ENCODE data around the gene SKA2.
A peak's percentile ranks its signal among the peaks of the same experiment; 100 is the strongest.
"Not testable (repeated sequence)": the region's sequence is repeated elsewhere in the genome, so short reads cannot be mapped to it uniquely, and the experiment has no call there.

Gene SKA2, protein sequence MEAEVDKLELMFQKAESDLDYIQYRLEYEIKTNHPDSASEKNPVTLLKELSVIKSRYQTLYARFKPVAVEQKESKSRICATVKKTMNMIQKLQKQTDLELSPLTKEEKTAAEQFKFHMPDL

DNA sequence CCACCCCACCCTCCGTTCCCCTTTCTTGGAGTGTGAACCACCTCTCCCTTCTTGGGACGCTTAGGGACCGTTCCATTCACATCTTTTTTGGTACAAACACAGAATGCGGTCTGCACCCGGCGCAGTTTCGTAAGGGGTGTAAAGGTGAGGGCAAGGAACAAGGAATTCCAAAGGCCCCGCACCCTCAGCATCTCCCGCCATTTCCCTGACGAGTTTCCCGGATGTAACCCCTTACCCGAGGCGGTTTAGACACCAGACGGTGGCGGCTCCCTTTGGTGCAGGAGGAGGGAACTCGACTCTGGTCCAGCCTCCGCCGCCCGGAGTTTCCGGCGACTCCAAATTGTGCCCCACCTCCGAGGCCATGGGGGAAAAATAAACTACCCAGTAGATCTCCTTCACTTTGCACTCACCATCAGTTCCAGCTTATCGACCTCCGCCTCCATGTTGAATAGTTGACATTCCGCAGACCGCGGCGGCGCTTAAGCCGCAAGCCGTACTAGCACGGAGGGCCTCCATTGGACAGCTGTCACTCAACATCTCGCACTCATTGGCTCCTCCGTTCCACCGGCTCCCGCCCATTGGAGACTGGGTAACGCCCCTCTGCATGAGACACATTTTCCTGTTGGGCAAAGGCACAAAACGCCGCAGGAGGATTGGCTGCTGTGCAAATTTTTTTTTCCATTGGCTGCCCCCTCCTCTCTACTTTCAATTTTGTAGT is at the start of gene SKA2:
TSS of gene SKA2 (minus strand) at position 466 of the 718 bp plus-strand sequence. CDS start at position 443, 23 bp downstream.
- DNase-seq = peak; percentile 89

DNA sequence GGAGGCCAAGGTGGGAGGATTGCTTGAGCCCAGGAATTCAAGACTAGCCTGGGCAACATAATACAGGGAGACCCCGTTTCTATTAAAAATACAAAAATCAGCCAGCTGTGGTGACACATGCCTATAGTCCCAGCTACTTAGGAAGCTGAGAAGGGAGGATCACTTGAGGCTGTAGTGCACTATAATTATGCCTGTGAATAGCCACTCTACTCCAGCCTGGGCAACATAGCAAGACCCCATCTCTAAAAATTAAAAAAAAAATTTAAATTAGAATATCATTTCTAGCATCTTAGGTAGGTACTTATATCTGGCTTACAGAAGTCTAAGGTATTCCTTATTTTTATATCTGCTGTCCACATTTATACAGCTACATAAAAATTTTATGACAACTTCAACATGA is 47.3 kb upstream of the SKA2 start:
- DNase-seq = no peak

DNA sequence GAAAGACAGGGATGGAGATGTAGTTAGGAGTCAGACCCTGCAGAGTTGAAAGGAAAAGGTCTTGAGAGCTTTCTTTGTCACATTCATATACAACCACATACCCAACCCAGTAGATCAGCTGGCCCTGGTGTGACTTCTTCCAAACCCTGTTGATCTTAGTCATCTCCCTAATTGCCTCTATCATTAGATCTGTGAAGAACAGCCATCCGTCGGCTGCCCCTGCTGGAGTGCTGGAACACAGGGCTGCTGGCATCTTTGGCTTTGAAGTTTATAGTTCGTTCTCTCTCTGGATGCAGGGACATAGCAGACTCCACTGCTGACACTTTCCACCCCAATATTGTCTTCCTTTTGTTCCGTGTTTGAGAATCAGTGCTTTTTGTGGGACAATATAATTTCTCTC is 44.4 kb upstream of the SKA2 start:
- no peak for DNase-seq

DNA sequence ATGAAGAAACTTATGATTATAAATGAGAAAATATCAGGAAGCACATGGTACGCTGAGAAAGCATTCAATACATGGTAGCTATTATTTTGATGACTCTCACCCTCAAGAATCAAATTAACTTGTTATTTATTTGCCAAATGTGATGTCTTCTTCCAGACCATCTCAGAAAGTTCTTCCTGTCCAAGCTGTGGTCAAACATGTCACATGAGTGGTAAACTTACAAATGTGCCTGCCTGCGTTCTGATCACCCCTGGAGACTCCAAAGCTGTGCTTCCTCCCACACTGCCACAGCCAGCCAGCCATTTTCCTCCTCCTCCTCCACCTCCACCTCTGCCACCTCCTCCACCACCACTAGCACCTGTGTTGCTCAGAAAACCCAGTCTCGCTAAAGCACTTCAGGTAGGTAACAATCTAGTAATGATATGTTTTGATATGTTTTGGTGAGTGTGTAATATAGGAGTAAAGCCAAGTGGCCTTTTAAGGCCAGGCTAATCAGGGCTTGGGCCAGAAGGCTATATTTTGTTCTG is 38.4 kb upstream of the SKA2 start:
- DNase-seq = no peak

DNA sequence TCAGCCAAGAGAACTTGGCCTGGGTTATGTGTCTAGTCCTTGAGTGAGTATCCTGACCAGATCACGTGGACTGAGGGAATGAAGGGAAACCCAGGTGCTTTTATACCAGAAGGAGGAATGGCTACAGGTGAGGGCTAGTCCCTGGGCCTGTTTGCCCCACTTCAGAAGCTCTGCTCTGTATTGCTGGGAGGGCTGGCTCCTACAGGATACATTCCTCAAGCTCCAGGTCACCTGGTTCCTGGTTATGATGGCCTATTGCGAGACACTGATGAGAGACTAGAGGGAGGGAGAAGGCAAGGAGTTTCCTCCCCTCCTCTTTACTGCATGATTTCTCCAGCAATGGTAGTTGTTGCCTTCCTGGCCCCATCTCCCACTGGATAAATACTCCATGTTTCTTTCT is 35.8 kb upstream of the SKA2 start:
- DNase-seq = no peak

DNA sequence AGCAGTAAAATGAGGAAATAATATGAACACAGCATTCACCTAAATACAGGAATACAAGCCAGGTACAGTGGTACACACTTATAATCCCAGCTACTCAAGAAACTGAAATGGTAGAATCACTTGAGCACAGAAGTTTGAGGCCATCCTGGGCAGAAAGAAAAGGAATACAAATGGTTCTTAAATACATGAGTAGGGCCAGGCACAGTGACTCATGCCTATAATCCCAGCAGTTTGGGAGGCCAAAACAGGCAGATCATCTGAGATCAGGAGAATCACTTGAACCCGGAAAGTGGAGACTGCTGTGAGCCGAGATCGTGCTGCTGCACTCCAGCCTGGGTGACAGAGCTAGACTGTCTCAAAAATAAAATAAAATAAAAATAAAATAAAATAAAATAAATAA is 31.9 kb upstream of the SKA2 start:
- DNase-seq = no peak

DNA sequence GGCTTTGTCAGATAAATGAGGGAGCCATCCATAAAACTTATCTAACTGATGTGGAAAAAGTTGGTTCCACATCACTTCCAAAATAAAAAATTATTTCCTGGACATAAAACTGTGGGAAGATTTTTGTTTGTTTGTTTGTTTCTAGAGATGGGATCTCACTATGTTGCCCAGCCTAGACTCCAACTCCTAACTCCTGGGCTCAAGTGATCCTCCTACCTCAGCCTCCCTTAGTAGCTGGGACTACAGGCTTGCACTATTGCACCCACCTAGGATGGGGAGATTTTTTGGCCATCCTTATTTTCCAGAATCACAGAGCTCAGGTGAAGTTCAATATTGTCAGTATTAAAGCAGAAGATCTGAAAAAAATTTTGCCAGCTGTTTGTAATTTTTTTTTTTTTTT is 31.0 kb upstream of the SKA2 start:
- DNase-seq = no peak

DNA sequence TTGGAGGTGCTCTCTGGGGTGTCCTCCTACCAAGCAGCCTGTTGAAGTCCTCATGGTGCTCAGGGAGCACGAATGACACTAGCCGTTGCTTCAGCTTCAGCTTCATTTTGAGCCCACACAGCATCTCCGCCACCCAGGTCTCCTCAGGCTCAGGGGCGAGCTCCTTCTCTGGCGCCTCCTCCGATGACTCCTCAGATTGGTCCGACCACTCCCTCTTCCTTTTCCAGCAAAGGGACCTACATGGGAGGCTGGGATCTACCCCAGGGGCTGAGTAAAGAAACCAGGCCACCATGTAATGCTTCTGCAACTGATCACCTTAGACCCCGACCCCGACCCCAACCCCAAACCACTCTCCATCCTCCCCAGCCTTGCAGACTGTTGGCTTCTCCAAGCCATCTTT is 26.5 kb upstream of the SKA2 start:
- DNase-seq = no peak

DNA sequence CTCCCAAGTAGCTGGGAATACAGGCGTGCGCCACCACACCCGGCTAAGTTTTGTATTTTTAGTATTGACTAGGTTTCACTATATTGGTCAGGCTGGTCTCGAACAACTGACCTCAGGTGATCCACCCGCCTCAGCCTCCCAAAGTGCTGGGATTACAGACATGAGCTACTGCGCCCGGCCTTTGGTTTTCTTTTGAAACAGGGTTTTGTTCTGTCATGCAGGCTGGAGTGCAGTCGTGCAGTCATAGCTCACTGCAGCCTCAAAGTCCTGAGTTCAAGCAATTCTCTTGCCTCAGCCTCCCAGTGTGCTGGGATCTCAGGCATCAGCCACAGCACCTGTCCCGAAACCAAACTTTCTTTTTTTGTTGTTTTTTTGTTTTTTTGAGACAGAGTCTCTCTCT is 25.6 kb upstream of the SKA2 start:
- DNase-seq = no peak

DNA sequence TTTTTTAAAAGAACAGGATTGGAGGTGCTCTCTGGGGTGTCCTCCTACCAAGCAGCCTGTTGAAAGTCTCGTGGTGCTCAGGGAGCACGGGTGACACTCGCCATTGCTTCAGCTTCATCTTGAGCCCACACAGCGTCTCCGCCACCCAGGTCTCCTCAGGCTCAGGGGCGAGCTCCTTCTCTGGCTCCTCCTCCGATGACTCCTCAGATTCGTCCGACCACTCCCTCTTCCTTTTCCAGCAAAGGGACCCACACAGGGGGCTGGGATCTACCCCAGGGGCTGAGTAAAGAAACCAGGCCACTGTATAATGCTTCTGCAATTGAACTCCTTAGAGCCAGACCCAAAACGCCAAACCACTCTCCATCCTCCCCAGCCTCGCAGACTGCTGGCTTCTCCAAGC is 24.6 kb upstream of the SKA2 start:
- not testable (repeated sequence) for DNase-seq

DNA sequence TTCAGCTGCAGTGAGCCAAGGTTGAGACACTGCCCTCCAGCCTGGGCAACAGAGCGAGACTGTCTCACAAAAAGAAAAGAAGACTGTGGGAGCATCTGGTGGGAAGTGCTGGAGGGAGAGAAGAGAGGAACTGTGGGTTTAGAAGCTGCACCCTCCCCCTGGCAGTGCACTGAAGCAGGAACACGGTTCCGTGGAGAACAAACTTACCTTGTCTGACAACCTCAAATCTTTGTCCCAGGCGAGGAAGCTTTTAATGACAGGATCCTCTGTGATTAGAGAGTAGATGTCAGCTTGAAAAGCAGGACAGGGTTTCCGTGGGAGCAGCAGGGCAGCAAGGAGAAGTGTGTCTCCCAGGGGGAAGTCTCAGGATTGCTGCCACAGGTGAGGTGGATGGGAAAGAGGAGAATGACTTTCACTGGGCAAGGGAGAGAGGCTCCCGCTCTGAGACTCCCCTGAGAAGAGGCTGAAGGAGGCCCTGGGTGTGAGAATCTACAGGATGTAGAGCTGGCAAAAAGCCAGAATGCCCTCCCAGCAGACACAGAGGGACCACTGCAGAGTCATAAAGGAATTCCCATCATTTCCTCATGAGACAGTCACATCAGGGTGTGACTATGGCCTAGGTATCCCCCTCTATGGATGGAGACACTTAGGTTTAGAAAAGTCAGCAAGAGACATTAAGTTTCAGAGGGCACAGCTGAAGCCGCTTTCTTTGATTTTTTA is 23.4 kb upstream of the SKA2 start:
- no peak for DNase-seq

DNA sequence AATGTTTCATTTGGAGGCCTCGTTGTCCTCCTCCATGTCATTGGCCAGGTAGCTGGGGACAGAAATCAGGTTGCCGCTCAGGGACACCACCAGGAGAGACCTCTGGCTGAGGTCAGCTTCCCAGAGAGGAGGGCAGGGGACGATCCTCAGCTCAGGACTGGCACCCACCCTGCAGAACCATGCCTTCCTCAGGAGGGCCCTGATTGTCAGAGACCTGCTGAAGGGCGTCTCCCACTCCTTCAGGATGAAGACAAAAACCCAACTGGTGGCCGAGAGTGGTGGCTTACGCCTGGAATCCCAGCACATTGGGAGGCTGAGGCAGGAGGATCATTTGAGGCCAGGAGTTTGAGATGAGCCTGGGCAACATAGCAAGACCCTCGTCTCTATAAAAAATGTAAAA is 20.1 kb upstream of the SKA2 start:
- DNase-seq = no peak

DNA sequence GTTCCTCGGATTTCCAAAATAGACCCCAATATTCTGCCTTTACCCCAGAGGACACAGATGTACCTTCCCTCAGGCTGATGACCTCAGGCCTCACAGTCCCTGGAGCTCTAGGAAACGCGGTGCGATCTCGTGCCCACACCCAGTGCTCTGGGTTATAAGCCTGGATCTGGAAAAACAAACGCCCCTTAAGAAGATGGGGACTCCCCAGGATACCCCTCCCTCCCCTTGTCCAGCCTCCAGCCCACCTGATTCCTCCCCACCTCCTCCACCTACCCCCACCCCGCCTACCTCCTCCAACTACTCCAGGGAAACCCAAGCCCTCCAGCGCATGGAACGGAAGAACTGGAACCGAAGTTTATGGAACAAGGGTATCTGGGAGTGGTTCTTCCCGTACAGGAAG is 19.7 kb upstream of the SKA2 start:
- no peak for DNase-seq

DNA sequence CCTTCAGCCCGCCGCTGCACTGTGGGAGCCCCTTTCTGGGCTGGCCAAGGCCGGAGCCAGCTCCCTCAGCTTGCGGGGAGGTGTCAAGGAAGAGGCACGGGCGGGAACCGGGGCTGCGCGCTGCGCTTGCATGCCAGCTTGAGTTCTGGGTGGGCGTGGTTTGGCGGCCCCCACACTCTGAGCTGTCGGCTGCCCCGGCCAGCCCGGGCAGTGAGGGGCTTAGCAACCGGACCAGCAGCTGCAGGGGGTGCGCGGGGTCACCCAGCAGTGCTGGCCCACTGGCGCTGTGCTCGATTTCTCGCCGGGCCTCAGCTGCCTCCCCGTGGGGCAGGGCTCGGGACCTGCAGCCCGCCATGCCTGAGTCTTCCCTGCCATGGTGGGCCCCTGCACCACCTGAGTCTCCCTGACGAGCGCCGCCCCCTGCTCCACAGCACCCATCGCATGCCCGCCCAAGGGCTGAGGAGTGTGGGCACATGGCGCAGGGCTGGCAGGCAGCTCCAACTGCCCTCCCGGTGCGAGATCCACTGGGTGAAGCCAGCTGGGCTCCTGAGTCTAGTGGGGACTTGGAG is 17.5 kb upstream of the SKA2 start:
- no peak for DNase-seq

DNA sequence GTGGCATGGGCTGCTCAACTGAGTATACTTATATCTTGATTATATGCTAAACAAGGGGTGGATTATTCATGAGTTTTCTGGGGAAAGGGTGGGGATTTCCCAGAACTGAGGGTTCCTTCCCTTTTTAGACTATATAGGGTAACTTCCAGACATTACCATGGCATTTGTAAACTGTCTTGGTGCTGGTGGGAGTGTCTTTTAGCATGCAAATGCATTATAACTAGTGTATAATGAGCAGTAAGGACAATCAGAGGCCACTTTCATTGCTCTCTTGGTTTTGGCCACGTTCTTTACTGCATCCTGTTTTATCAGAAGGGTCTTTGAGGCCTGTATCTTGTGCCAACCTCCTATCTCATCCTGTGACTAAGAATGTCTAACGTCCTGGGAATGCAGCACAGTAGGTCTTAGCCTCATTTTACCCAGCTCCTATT is 12.6 kb upstream of the SKA2 start:
- no peak for DNase-seq

DNA sequence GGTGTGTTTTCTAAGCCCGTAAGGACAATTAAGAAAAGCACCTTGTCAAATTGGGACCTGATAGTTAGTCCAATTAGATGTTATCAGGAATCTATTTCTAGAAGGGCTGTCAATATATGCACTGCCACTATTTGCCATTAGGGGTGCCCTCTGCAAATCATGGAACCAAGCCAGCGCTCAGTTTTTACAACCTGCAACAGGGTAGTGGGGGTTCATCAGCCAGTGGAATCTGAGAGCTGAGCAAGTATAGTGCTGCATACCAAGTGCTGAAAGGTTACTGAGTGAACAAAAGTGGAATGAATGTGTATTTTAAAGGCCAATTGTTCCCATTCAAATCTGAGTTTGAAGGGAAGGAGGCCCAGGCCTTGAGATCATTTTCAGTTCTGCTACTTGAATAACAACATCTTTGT is 11.0 kb upstream of the SKA2 start:
- DNase-seq = no peak

DNA sequence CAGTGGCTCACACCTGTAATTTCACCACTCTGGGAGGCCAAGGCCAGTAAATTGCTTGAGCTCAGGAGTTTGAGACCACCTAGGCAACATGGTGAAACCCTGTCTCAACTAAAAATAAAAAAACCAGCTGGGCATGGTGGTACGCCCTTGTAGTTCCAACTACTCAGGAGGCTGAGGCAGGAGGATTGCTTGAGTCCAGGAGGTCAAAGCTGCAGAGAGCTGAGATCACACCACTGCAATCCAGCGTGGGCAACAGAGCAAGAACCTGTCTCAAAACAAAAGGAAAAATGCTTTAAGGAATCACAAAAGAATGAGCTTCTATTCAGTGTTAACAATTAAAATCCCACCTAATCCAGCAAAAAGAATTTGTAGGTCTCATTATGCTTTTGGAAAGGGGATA is 6.5 kb upstream of the SKA2 start:
- DNase-seq = no peak

DNA sequence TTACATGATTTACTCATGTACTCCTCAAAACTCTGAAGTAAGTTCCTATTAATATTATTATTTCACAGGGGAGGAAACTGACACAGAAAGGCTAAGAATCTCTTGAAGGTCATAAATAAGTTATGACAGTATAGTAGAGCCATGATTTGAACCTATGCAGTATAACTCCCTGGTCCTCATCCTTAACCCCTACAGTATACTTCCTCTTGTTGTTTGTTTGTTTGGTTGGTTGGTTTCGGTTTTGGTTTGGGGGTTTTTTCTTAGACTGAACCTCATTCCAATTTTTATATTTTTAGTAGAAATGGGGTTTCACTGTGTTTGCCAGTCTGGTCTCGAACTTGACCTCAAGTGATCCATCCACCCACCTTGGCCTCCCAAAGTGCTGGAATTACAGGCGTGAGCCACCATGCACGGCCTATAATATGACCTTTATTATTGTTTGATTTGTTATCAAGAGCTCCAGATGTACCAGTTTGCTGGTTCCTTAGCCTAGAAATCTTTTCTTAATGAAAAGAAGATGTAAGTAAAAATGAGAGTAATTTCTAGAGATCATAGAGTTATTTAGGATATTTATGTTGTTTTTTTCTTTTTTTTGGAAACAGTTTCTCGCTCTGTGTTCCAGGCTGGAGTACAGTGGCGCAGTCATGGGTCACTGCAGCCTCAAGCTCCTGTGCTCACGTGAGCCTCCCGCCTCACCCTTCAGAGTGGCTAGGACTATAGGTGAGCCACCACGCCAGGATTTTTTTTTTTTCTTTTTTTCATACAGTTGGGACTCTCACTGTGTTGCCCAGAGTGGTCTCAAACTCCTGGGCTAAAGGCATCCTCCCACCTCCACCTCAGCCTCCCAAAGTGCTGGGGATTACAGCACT is 5.4 kb upstream of the SKA2 start:
- DNase-seq = no peak

DNA sequence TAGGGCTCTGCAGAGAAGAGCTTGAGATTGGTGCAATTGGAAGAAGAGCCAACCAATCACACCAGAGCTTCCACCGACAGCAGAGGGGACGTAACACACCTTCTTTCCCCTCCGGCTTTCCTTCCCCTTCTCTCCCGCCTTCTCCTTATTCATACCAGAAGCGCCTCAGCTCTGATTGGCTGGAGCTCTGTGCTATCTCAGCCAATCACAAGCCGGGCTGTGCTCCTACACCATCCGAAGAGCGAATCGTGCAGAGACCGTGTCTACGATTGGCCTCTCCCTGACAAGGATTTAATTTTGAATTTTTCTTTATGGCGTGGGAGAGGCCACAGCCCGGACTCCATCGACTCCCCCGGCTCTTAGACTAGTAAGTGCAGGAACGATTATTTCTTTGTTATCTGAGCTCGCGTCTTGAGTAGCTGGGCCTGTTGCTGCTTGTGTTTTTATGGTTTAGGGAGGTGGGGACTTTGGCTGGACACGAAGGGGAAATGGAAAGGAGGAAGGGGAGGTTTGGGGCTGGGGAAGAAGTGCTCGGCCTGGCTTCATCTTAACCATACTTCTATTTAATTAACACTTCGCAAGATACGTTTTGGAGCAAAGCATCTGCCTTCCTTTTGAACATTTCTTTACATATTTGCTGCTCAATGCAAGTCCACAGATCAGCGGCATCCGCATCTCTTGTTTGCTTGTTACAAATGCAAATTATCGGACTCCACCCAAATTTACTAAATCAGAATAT is 622 bp upstream of the SKA2 start, which contains the start of gene PRR11:
TSS of gene PRR11 (plus strand) at position 308 of the 739 bp plus-strand sequence. CDS start 14,007 bp downstream, outside the sequence.
- DNase-seq = peak; percentile 100

DNA sequence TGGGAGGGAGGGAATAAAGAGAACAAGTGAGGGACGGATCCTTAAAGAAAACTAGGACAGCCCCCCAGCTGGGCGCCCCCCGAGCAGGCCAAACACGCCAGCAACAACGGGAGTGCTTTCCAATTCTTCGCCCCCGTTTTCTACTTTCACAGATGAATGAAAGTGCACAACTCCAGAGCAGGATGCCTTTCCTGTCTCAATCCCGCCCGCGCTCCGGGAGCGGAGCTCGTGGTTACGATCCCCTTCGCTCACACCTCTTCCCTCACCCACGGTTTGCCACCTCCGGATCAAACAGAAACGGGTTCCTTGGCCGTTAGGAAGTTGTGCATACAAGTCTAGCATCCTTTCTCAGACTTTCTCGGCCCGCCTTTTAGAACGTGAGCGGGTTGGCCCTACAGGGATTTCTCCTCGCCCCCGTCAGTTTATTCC is 680 bp downstream of the SKA2 start:
- no peak for DNase-seq

DNA sequence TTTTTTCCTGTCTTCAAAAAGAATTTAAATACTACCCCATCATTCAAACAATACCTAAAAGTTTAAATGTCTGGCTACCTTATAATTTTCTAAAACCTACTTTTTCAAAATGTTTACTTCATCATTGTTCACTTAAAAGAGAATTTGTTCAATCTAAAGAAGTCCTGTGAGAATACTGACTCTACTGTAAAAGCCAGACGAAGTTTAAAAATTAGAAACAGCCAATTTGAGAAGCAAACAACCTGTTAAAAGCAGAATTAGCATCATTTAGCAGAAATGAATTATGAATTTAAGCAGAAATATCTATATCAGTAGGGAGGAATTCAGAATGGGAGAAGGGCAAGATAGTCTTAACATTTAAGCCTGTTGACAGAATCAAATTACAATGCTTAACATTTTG is 2.1 kb downstream of the SKA2 start:
- DNase-seq = no peak

DNA sequence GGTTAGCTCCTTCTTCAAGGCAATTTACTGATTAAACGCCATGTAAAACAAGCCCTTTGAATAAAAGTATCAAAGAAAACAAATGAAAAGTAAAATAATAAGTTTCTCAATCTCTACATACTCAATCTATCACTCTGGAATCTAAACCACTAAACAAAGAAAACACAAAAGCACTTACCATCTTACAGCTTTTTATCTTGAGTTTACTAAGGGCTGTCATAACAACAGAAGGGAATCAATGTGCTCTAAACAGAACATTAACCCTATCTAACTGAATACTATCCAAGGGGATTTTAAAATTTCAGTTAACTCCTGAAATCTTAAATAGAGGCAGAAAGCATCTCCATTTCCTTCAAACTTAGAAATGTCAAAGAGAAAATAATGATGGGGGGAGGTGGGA is 3.4 kb downstream of the SKA2 start:
- no peak for DNase-seq
